ENCODE results near the gene TPCN2.

TPCN2 gene

GRCh38 chr11:69002570-69003231, 46.0 kb upstream of the TPCN2 start:
- TF ChIP-seq CTCF (IDR thresholded peaks at IDR 0.05; ENCODE audit: low read depth, low read length) = no peak
- H3K4me3 ChIP-seq (ENCODE audit: low read depth, low read length) = no peak overlapping the region

GRCh38 chr11:69003301-69003865, 45.3 kb upstream of the TPCN2 start:
- H3K4me3 ChIP-seq (ENCODE audit: low read depth, low read length) = no peak overlapping the region
- TF ChIP-seq CTCF (IDR thresholded peaks at IDR 0.05; ENCODE audit: low read depth, low read length) = no peak

- H3K4me3 ChIP-seq (ENCODE audit: low read depth, low read length) = no peak overlapping the region
- no peak for TF ChIP-seq CTCF (IDR thresholded peaks at IDR 0.05; ENCODE audit: low read depth, low read length)
Measured at GRCh38 chr11:69003866-69004367, 44.8 kb upstream of the TPCN2 start.

DNA sequence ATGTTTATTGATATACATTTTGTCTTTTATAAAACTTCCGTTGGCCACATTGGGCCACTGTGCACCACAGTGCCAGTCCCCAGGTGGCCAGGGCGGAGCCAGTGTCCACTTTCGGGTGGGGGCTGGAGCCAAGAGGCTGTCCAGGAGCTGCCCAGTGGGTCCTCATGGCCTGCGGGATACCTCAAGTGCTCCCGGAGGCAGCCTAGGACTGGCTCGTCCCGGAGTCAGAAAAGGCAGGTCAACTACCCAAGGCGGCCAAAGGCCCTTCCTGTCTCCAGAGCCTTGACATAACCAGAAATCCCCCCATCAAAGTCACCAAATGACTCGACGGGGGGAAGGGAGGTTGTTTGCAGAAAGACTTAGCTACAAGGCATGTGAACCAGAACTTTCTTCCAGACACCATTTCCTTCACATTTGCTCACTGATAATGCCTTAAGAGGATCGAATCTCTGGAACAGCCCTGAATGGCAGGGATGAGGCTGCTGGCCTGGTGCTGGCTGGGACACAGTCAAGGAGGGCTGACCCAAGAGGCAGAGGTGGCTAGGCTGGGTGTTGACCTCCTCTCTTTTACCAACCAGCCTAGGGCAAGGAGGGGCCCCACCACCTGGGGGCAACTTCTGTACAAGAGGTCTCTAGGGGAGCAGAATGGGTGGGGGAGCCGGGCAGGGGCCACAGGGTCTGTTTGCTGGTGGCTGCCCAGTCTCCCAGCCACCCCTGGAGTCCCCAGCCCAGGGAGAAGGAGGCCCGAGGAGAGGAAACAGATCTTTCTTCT, 44.1 kb upstream of the TPCN2 start:
- no peak overlapping the region for H3K4me3 ChIP-seq (ENCODE audit: low read depth, low read length)
- TF ChIP-seq CTCF (IDR thresholded peaks at IDR 0.05; ENCODE audit: low read depth, low read length) = no peak

DNA sequence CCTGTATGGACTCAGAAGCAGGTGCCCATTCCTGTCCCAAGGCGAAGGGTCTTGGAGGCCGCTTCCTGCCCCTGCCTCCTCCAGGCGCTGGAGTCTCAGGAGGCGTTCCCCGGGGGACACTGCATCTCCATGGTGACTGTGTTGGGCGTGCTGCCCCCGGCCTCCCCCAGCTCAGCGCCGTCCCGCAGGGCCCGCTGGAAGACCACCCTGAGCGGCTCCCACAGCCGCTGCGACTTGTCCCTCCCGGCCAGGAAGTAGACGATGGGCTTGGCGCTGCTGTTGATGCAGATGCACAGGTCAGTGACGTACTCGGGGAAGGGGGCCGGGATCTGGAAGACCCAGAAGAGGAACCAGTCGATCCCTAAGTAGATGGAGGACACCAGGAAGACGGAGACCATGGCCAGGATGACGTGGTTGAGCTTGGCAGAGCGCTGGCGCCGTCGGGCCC, 43.5 kb upstream of the TPCN2 start:
- no peak overlapping the region for H3K4me3 ChIP-seq (ENCODE audit: low read depth, low read length)
- no peak for TF ChIP-seq CTCF (IDR thresholded peaks at IDR 0.05; ENCODE audit: low read depth, low read length)

DNA sequence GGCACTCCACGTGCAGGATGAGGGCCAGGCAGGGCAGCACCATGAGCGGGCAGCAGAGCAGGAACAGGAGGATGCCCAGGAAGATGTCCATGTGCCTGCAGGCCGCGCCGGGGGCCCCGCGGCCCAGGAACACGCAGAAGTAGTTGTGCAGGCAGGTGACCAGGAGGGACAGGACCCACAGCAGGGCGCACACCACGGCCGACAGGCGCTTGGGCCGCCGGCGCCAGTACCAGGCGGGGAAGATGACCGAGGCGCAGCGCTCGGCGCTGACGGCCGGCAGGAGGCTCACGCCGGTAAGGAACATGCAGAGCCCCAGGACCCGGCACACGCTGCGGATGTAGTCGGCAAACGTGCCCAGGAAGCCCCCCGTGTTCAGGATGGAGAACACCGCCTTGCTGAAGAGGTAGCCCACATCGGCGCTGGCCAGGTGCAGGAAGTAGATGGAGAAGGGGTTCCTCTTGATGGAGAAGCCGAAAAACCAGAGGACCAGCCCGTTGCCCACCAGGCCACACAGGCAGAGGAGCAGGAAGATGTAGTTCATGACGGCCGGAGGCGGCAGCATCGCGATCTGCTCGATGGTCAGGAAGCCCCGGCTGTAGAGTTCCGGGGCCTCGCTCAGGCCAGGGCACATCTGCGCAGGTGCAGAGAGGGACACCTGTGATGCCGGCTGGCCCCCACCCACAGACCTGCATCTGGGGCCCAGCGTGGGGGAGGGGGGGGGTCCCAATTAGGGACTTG, 42.9 kb upstream of the TPCN2 start:
- no peak for TF ChIP-seq CTCF (IDR thresholded peaks at IDR 0.05; ENCODE audit: low read depth, low read length)
- H3K4me3 ChIP-seq (ENCODE audit: low read depth, low read length) = no peak overlapping the region

Data from WI38 (cell line).